OCI-LY1 (cell line): ENCODE results near the gene HSD17B14.

Experiments
- EZH2 ChIP-seq: fragments of 200-600 bp; sonication (generic), shearing (Covaris generic); IDR thresholded peaks from 2 replicates; pipeline ENCODE4 v1.8.0; 2017; ENCODE audit warnings: borderline replicate concordance, mixed run types, mild to moderate bottlenecking, antibody characterized with exemption, low read length, moderate library complexity, mixed read lengths
- TF ChIP-seq, protein P1 (sequence below): fragments of 200-600 bp; sonication (generic), shearing (Covaris generic); IDR thresholded peaks from 2 replicates; pipeline ENCODE4 v1.5.1; 2017; ENCODE audit warnings: mild to moderate bottlenecking, antibody characterized with exemption, low read length, moderate library complexity, mixed read lengths

- TF ChIP-seq, protein P1, sequence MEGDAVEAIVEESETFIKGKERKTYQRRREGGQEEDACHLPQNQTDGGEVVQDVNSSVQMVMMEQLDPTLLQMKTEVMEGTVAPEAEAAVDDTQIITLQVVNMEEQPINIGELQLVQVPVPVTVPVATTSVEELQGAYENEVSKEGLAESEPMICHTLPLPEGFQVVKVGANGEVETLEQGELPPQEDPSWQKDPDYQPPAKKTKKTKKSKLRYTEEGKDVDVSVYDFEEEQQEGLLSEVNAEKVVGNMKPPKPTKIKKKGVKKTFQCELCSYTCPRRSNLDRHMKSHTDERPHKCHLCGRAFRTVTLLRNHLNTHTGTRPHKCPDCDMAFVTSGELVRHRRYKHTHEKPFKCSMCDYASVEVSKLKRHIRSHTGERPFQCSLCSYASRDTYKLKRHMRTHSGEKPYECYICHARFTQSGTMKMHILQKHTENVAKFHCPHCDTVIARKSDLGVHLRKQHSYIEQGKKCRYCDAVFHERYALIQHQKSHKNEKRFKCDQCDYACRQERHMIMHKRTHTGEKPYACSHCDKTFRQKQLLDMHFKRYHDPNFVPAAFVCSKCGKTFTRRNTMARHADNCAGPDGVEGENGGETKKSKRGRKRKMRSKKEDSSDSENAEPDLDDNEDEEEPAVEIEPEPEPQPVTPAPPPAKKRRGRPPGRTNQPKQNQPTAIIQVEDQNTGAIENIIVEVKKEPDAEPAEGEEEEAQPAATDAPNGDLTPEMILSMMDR = no peak
- TF ChIP-seq EZH2 = no peak
Observed at GRCh38 chr19:48830088-48830487, 6.2 kb downstream of the HSD17B14 start.
